ENCODE measurements around the gene XRCC4.

The XRCC4 gene

DNA sequence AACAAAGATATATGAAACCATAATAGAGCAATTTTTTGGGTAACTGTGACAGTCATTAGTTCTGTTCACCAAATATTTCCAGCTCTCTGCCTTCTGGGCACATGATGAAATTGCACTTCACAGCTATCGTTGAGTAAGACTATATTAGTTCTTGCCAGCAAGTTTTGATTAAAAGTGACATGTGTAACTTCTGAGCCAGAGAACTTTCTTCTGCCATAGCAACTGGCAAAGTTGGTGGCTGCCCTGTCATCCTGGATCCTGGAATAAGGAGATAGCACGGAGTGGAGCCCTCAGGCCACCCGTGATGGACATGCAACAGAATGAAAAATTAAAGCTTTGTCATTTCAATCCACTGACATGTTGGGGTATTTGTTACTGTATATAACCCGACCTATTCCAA is 199.8 kb downstream of the XRCC4 start:
- no peak for DNase-seq

DNA sequence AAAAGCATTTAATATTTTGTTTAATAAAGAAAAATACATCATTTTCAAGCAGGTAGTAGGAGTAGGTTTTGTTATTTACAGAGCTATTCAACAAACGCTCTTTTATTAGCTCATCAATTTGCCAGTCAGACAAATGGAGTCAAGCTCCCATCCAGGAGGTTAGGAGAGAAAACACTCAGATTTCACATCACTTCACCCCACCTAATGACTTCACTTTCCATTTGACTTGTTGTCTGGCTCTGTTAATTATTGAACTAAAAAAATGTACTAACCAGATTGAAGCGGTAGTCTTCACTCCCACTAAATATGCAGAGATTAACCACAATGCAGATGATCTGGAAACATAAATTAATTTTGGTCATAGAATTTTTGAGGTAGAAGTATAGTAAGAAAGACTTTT is 200.6 kb downstream of the XRCC4 start:
- DNase-seq = no peak

DNA sequence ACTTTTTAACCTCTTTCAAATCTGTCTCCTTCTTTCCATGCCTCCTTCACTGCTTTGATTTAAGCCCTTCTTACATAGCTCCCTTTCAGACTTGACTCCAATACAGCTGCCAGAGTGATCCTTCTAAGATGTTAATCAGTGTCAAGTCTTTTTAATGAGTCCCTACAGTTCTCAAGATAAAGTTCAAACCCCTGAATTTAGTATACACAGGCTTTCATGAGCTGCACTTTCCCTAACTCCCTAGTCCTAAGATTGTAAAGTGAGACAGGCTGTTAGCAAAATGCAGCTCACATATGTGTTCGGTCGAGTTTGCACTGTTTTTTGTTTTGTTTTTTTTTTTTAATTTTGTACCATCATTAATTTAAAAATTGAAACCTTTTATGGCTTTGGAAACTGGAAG is 203.8 kb downstream of the XRCC4 start:
- no peak for DNase-seq

DNA sequence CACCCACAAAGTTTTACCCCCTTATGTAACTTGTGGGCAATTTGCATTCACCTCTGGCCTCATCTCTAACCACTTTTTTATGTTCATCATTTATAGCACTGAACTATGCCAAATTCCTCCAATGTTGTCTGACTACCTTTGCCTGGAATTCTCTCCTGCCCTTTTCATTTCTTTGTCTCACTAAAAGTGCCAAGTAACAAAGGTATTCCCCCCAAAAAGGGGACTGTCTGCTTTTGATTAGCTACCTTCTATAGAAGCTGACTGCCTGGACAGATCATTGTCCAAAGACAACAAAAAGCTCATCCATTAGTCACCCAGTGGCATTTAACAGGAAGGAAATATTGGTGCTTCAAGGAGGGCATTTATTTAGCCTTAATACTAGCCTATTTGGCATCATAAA is 204.3 kb downstream of the XRCC4 start:
- DNase-seq = no peak

DNA sequence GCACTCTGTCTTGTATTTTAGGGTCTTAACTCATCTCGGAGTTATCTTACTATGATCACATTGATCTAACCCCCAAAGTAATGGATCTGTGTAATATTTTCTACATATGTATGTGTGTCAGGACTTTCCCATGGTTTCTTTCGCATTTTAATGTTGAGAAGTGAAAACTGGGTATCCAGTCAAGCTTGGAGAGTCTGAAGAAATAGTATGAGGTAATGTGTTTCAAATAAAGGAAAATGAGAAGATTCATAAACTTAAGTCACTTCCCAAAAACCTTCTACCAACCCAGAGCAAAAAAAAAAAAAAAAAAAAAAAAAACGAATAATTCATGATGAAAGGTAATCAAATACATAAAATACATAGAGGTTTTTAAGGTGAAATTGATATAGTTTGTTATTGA is 206.4 kb downstream of the XRCC4 start:
- no peak for DNase-seq

DNA sequence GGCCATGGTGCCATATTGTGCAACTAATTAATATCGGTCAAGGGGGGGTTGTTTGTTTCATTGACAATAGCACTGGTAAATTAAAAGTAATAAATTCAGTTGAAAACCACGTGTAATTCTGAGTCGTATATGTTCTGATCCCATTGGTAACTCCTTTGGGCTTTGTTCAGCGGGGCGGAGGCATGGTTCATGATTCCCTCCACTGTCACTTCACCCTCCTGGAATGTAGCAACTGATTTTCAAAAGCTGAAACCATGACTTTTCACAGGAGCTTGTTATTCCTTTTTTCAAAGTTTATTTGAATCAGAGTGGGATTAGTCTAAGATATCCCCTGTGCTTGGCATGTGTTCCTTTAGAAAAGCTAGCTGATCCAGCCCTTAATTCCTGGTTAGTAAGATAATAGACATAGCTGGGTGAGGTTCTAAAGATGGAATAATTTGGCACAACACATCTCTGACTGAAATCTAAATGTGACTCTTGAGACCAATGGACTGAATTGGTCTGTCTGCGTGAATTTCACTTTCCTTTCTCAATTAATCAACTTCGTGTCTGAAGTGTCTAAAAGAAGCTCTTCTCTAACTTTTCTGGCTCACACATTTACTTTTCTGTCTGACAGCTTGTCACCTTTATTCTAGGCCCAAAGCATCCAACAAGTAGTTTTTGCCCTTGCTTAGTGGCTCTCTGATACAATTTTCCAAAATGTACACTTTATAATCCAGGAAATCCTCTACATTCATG is 208.5 kb downstream of the XRCC4 start:
- no peak for DNase-seq

DNA sequence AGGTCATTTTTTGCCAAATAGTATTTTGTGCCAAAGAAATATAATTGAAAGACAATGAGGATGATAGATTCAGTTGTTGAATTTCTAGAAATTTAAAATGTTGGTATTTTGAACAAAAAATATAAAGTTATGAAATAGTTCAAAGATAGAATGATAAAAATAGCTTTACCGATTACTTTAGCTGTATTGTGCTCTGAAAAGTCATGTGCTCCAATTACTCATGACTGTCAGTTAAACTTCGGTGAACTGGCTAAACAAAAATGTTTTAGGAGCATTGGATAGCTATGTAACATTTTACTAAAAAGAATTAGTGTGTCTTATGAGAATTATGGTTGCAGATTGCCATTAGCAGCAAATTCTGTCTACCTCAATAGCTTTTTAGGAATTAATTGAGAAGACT is 216.9 kb downstream of the XRCC4 start:
- DNase-seq = no peak

DNA sequence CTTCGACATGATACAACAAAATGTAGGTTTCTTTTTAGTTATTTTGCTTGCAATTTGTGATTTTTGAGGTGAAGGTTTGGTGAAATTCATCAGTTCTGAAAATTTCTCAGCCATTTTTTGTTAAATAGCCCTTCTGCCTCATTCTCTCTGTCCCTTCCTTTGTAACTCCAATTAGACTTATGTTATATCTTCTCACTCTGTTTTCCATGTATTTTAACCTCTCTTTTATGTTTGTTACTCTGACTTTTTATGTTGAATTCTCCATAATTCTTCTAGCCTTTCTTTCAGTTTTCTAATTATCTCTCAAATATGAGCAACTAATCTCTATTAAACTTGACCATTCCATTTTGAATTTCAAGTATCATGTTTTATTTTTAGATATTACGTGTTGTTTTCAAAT is 222.0 kb downstream of the XRCC4 start:
- DNase-seq = no peak

DNA sequence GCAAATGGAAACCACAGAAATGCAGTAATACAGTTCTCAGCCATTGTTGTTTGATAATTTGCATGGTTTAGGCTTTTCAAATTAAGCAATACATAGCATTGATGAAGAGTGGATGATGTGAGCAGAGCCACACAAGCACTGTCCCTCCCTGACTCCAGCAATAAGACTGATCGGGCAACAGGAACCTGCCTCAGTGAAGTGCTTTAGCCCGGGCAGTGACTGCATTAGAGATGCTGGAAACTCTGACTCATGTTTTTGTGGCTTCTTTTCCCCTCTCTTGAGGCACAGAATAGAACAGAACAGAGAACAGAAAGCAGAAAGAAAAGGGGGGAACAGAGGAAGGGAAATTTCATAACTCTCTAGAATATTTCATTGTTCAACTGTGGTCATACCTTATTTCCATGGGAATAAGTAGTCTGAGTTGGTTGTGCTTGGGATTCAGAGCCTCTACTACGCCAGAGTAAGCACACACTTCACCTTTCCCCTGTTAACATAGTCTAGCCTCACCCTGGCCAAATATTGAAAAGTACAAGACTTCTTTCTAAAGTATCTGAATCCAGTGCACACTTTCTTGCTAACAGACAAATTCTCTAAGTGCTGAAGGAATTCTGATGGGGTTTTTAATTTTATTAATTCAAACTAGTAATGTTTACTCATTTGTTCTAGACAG is 229.4 kb downstream of the XRCC4 start:
- no peak for DNase-seq

DNA sequence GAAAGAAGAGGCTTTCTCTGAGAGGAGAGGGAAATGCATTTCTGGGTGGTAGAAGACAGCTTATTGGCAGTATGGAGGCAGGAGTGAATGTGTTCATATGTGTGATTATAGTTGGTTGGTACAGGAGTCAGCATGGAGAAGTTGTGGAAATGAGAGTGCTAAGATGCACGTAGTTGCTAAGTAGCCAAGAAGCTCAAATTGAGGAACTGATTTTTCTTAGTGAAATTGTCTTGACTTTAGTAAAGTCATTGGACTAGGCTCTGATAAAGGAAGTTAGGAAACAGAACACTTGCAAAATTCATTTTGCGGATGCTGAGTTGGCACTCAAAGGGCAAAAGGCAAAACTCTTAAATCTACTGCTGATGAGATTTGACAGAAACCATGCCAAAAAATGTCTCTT is 235.3 kb downstream of the XRCC4 start:
- no peak for DNase-seq

DNA sequence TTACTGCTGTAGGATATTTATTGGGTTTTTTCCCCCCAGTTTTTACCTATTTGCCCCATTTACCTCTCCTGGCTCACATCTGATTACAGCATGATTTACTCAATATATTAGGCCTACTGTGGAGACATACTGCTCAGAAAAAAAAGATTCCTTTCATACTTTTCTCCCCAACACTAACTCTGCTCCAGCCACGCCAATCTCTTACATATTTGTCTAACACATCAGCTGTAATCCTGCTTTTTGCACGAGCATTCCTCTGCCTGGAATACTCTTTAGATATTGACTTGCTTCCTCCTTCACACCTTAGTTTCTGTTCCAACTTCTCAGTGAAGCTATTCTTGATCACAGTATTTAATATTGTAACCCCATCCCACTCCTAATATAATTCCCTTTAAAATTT is 236.1 kb downstream of the XRCC4 start:
- DNase-seq = no peak

DNA sequence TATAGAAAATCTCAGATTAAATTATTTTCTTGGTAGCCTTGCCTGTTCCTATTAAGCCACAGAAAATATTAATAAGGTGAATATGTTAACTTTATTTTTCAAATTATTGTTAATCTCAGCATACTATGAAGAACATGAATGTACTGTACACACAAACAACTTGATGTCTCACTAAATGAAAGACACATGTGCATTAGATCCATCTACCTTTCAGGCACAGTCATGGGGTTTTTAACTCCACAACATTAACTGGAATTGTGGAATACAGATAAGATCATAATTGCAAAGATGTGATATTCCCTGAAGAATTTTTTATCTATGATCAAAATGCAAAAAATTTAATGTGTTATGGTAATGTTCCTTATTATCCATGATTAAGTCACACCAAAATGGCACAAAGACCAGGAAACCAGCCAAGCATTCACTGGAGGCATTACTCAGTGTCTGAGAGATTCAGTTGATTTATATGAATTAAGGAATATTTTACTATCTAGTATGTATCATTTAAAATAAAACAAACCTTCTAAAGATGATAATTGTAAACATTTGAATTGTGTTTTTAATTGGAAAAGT is 244.2 kb downstream of the XRCC4 start:
- no peak for DNase-seq

DNA sequence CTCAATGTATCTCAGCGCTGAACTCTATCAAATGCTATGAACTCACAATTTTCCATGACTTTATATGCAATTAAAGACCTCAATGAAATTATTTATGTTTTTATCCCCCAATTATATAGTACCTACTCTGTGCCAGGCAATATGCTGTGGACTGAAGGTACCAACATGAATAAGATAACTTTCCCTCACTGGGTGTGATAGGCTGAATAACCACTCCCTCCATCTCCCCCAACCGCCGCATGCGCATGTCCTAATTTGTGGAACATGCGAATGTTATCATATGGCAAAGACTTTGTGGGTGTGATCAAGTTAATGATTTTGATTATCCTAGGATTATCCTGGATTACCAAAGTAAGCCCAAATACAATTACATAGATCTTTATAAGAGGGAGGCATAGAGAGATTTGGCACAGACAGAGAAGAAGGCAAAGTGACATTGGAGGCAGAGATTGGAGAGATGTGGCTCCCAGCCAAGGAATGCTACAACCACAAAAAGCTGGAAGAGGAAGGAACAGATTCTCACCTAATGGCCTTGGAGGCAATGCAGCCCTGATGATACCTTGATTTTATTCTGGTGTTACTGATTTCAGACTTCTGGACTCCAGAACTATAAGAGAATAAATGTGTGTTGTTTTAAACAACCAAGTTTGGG is 245.1 kb downstream of the XRCC4 start:
- DNase-seq = no peak

DNA sequence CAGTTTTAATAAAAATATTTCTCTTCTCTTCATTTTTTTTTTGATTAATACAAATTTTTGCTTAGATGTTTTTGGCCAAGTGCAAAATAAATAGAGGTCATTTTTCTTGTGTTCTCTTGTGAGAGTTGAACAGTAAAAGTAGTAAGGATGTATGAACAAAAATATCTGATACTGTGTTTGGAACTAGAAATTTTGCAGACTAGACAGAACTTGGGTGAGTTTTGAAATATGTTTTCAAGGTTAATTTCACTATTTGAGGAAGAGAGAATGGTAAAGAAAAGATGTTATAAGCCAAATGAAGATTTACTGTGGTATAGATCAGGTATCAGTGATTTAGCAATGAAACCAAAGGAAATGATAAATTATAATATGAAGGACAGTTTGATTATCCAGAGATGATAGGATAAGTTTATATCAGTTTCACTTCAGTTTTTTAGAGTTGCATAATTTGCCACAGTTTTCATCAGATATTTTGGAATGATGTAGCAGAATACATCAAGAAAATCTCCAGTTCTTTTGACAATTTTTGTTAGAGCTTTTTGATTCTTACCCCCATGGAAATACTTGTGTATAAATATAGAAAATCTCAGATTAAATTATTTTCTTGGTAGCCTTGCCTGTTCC is 246.3 kb downstream of the XRCC4 start:
- DNase-seq = no peak

DNA sequence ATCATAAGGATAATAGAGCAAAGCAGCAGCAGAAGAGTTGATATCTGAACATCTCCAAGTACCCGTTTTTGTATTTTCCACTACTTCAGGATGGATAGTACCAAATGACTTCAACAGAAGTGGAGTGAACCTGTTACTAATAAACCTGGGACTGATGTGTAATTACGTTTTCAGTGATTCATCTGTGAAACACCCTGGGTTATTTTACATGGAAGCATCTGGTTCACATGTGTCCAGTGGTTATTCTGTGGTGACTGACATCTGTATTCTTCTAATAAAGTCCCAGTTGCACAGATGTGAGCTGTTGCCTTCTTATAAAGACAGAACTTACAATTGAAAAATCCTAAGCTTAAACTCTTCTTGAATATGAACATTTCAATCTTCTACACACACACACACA is 254.5 kb downstream of the XRCC4 start:
- DNase-seq = no peak

DNA sequence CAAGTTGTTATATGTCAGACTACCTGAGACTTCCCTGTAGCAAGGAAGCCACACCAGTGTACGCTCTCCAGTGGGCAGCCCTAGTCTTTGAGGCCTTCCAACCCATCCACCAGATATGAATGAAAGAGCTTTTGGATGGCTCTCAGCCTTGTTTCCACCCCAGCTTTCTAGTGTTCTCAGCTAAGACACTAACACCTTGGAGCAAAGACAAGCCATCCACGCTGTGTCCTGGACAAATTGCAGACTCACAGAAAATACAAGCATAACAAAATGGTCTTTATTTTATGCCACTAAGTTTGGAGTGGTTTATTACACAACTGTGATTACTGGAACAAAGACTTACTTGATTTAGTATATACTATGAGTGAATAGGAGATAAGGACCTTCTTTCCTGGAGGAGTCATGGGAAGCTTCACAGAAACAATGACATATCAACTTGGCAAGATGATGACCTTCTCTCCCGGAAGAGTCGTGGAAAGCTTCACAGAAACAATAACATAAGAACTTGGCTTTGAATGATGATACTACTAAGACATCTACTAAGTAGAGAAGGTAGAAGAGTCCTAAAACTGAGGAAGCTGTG is 260.2 kb downstream of the XRCC4 start:
- no peak for DNase-seq

DNA sequence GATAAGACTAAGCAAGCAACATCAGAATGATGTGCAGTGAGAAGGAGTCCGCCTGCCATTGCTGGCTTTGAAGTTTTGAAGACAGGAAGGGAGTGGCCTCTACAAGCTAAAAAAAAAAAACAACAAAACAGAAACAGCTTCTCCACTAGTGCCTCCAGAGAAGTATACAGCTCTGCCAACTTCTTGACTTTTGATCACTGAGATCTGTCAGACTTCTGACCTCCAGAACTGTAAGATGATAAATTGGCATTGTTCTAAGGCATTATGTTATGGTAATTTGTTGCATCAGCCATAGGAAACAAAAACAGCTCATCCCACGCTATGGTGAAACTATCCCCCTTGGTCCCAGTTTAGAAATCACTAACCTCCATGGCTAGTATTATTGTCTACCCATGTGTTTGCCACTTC is 263.2 kb downstream of the XRCC4 start:
- DNase-seq = peak; percentile 1

DNA sequence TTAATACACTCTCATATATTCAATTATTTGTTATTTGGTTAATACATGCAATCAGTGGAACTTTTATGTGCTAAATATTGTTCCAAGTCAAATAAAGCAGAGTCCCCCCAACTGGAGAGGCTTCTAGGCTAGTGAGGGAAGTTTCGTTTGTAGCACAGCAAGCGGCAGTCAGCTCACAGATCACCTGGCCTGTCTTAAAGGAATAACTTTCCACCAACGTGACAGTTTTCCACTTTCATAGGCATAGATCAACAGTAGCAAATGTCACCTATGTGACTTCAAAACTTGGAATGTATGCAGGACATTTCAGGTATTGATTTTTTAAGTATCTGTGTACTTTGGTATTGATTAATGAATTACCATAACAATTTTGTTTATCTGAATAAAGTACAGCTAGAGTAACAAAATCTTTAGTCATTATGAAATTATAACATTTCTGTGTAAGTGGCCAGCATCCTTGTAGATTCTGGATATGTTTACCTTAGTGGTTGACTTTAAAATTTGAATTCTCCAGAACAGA is 264.5 kb downstream of the XRCC4 start:
- DNase-seq = no peak

DNA sequence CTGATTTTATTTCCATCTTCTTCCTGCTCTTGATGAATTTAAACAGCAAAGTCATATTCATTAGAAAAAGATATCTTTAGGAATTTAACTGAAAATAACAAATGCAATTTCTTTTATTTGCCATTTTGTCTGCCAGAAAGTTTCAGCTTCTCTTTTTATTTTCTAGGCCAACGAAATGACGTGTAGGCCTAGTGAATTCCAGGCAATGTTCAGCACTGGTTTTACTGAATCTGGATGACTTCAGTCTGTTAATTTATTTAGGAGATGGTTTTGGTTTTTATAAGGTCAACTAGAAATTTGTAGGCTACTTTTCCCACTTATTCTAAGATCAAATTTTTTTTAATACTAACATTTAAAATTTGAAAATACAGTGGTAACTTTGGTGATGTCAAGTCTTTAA is 265.1 kb downstream of the XRCC4 start:
- no peak for DNase-seq

DNA sequence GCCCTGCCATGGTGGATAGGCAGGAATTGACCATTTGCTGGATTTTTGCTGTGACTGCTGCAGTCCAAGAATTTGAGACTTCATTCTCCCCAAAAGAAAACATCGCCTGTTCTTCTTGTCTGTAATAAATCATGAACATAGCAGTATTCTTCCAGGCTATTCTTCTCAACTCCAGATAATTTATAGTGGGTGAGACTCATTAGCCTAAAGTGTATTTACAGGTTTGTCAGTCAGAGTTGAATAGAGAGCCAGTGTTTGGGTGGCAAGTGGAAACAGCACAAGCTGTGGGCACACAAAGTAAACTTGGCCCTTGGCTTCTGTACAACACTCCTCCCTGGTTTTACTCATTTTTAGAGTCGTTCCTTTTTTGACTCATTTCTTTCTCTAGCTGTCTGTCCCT is 266.0 kb downstream of the XRCC4 start:
- peak; percentile 4 for DNase-seq

DNA sequence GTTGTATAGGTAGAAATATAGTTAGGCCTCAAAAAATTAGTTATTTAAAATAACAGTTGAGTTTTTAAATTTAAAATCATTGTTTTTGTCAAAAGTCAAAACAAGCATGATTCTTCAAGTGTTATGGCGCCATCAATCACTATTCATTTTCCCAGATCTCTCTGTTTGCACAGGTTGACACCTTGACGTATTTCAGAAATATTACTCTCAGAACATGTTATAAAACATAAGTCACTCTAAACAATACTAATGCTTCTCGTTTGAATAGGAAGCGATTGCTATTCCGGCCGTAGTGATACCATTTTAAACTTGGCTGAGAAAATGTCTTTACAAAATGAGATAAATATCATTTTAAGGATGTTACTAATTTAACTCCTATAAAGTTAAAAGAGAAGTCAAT is 268.1 kb downstream of the XRCC4 start:
- no peak for DNase-seq

DNA sequence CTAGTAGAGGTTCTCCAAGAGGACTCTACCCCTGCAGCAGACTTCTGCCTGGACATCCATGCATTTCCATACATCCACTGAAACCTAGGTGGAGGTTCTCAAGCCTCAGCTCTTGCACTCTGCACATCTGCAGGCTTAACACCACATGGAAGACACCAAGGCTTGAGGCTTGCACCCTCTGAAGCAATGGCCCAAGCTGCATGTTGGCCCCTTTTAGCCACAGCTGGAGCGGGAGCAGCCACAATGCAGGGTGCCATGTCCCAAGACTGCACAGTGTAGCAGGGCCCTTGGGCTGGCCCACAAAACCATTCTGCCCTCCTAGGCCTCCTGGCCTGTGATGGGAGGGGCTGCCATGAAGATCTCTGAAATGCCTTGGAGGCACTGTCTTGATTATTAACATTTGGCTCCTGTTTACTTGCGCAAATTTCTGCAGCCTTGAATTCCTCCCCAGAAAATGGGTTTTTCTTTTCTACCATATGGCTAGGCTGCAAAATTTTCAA is 271.0 kb downstream of the XRCC4 start:
- DNase-seq = no peak
